KOPT-K1 (cell line): Measurements from ENCODE around the gene KY.

Experiments used
- H3K27ac ChIP-seq: fragments of 200-600 bp; sonication (generic); 2 replicates; pipeline ENCODE4 v1.5.1; 2016; ENCODE audit warnings: antibody characterized with exemption, mild to moderate bottlenecking, low read depth, low read length; ENCODE audit not compliant: poor library complexity, severe bottlenecking
- H3K36me3 ChIP-seq: fragments of 200-600 bp; sonication (generic); 2 replicates; pipeline ENCODE4 v1.5.1; 2017; ENCODE audit warnings: antibody characterized with exemption, mild to moderate bottlenecking, low read length, moderate library complexity; ENCODE audit not compliant: insufficient read depth
- H3K9me3 ChIP-seq: fragments of 200-600 bp; sonication (generic); 2 replicates; pipeline ENCODE4 v1.5.1; 2017; ENCODE audit warnings: antibody characterized with exemption, low read length, mild to moderate bottlenecking; ENCODE audit not compliant: insufficient read depth, poor library complexity, severe bottlenecking

KY gene

GRCh38 chr3:134608771-134609435 is 41.9 kb downstream of the KY start:
- Histone ChIP-seq H3K9me3 (no peaks in the 10 kb centered on the region), H3K27ac (no peak overlapping the region), H3K36me3 (no peaks in the 10 kb centered on the region)

- Histone ChIP-seq H3K9me3 (no peaks in the 10 kb centered on the region), H3K27ac (no peak overlapping the region), H3K36me3 (no peaks in the 10 kb centered on the region)
Measured at GRCh38 chr3:134608023-134608770, 42.6 kb downstream of the KY start.

- no peak overlapping the region for H3K27ac ChIP-seq
- H3K36me3 ChIP-seq: no peaks in the 10 kb centered on the region
- H3K9me3 ChIP-seq: no peaks in the 10 kb centered on the region
Measured at GRCh38 chr3:134607054-134608022, 43.5 kb downstream of the KY start.

GRCh38 chr3:134606033-134607025 is 44.5 kb downstream of the KY start:
- H3K9me3 ChIP-seq: no peaks in the 10 kb centered on the region
- no peak overlapping the region for H3K27ac ChIP-seq
- no peaks in the 10 kb centered on the region for H3K36me3 ChIP-seq

- Histone ChIP-seq H3K27ac (no peak overlapping the region), H3K9me3 (no peaks in the 10 kb centered on the region), H3K36me3 (no peaks in the 10 kb centered on the region)
Measured at GRCh38 chr3:134605556-134605955, 45.3 kb downstream of the KY start.

- no peaks in the 10 kb centered on the region for H3K36me3 ChIP-seq
- no peaks in the 10 kb centered on the region for H3K9me3 ChIP-seq
- H3K27ac ChIP-seq: no peak overlapping the region
Measured at GRCh38 chr3:134603956-134604355, 46.9 kb downstream of the KY start.

GRCh38 chr3:134603480-134603879 is 47.3 kb downstream of the KY start:
- Histone ChIP-seq H3K9me3 (no peaks in the 10 kb centered on the region), H3K27ac (no peak overlapping the region), H3K36me3 (no peaks in the 10 kb centered on the region)

GRCh38 chr3:134602440-134602814 is 48.4 kb downstream of the KY start:
- Histone ChIP-seq H3K9me3 (no peaks in the 10 kb centered on the region), H3K27ac (no peak overlapping the region), H3K36me3 (no peaks in the 10 kb centered on the region)

GRCh38 chr3:134601539-134602439 is 49.0 kb downstream of the KY start:
- H3K9me3 ChIP-seq: no peaks in the 10 kb centered on the region
- H3K27ac ChIP-seq: no peak overlapping the region
- no peaks in the 10 kb centered on the region for H3K36me3 ChIP-seq

- Histone ChIP-seq H3K27ac (no peak overlapping the region), H3K9me3 (no peaks in the 10 kb centered on the region)
Measured at GRCh38 chr3:134600685-134601463, 49.9 kb downstream of the KY start.

GRCh38 chr3:134600206-134600605 is 50.6 kb downstream of the KY start:
- Histone ChIP-seq H3K36me3 (no peaks in the 10 kb centered on the region), H3K27ac (no peak overlapping the region), H3K9me3 (no peaks in the 10 kb centered on the region)

More at GRCh38 chr3:134600685-134601463, 49.9 kb downstream of the KY start:
- H3K36me3 ChIP-seq: no peaks in the 10 kb centered on the region

GRCh38 chr3:134598763-134599545 is 51.9 kb downstream of the KY start:
- Histone ChIP-seq H3K9me3 (no peaks in the 10 kb centered on the region), H3K27ac (no peak overlapping the region), H3K36me3 (no peaks in the 10 kb centered on the region)
